ACHN (cell line): ENCODE measurements around the gene ZBTB48.

Source experiments
- DNase-seq: peaks from one replicate; pipeline ENCODE4 v3.0.0-alpha.2; 2015
- in situ Hi-C: cut with HindIII; loops from 2 replicates; pipeline ENCODE4 v1.10.0; 2017; ENCODE audit warnings: low sequenced_read_pairs, low pct_ligation_motif_present, low pct_unique_long_range_greater_than_20kb

Gene ZBTB48

GRCh38 chr1:6601923-6602668, 22.3 kb downstream of the ZBTB48 start:
- in situ Hi-C loops = no loop called here
- DNase-seq = peak; percentile 20

- in situ Hi-C loops = no loop called here
- peak; percentile 85 for DNase-seq
These were observed 23.0 kb downstream of the ZBTB48 start, which contains the start of gene KLHL21 for GRCh38 chr1:6602669-6603237. Gene KLHL21 (minus strand): TSS chr1:6602869. CDS start chr1:6602817, 52 bp downstream.

- in situ Hi-C loops = no loop called here
- peak; percentile 64 for DNase-seq
These were observed 23.6 kb downstream of the ZBTB48 start for GRCh38 chr1:6603238-6603914.

- in situ Hi-C loops = no loop called here
These were observed 24.2 kb downstream of the ZBTB48 start for GRCh38 chr1:6603915-6604558.

GRCh38 chr1:6612641-6613360, 33.0 kb downstream of the ZBTB48 start:
- in situ Hi-C loops = no loop called here
- DNase-seq = peak; percentile 48

More at GRCh38 chr1:6603915-6604558, 24.2 kb downstream of the ZBTB48 start:
- DNase-seq = no peak

GRCh38 chr1:6613361-6614018, 33.7 kb downstream of the ZBTB48 start, which contains the start of gene PHF13:
Gene PHF13 (plus strand): TSS chr1:6613731. CDS start chr1:6614067, 336 bp downstream.
- peak; percentile 96 for DNase-seq
- in situ Hi-C loops = no loop called here

GRCh38 chr1:6614019-6614928, 34.5 kb downstream of the ZBTB48 start:
- in situ Hi-C loops = no loop called here
- DNase-seq = peak; percentile 20

GRCh38 chr1:6614929-6615785, 35.4 kb downstream of the ZBTB48 start:
- DNase-seq = no peak
- in situ Hi-C loops = no loop called here

- no peak for DNase-seq
- in situ Hi-C loops = no loop called here
These were observed 39.3 kb downstream of the ZBTB48 start for GRCh38 chr1:6619045-6619444.

- in situ Hi-C loops = no loop called here
- DNase-seq = no peak
These were observed 41.9 kb downstream of the ZBTB48 start for GRCh38 chr1:6621429-6622391.

- in situ Hi-C loops = no loop called here
These were observed 42.8 kb downstream of the ZBTB48 start for GRCh38 chr1:6622396-6623152.

GRCh38 chr1:6623269-6623965, 43.6 kb downstream of the ZBTB48 start:
- in situ Hi-C loops = no loop called here
- no peak for DNase-seq

More at GRCh38 chr1:6622396-6623152, 42.8 kb downstream of the ZBTB48 start:
- DNase-seq = no peak

GRCh38 chr1:6624710-6625583, 45.2 kb downstream of the ZBTB48 start, which contains the start of gene THAP3:
Gene THAP3 (plus strand): TSS chr1:6624868. CDS start chr1:6625219, 351 bp downstream.
- DNase-seq = peak; percentile 82
- in situ Hi-C loops = no loop called here
